A673 (cell line): ENCODE data around the gene ALOXE3. TPM values are rescaled to one million over a fixed set of nuclear protein-coding genes. Genes with fewer than 3 reads are reported as not detected.
A peak's percentile ranks its signal among the peaks of the same experiment; 100 is the strongest.

ENCODE experiments used
- BruUV-seq: library from RNA; stranded (reverse); fragments of 400-500 nt; replicated peaks from 2 replicates; lab custom pipeline; 2021; lab: Mats Ljungman, UMichigan
- CTCF ChIA-PET: fragments of 300-600 bp; sonication (Branson Sonifier 250); formaldehyde crosslinking; loops from one replicate; lab custom pipeline; 2022; ENCODE audit warnings: antibody characterized with exemption; lab: Charles Lee
- POLR2A ChIA-PET: fragments of 300-600 bp; sonication (Branson Sonifier 250); formaldehyde crosslinking; loops from one replicate; lab custom pipeline; 2022; ENCODE audit warnings: antibody characterized with exemption; ENCODE audit not compliant: low non-redundant PET; lab: Charles Lee
- DNase-seq: peaks from one replicate; pipeline ENCODE4 v3.0.0-alpha.2; 2015; ENCODE audit warnings: low spot score
- H3K27ac ChIP-seq: fragments of 200-600 bp; sonication (generic); 2 replicates; pipeline ENCODE4 v1.5.1; 2016; ENCODE audit warnings: mixed run types, low read depth, mild to moderate bottlenecking, mixed read lengths, antibody characterized with exemption, low read length; ENCODE audit not compliant: poor library complexity, severe bottlenecking
- H3K27me3 ChIP-seq: fragments of 200-600 bp; sonication (generic); replicated peaks from 2 replicates; pipeline ENCODE4 v1.6.1; 2017; ENCODE audit warnings: mixed run types, low read depth, mild to moderate bottlenecking, mixed read lengths, antibody characterized with exemption, low read length; ENCODE audit not compliant: insufficient read depth, poor library complexity
- H3K36me3 ChIP-seq: fragments of 200-600 bp; sonication (generic); 2 replicates; pipeline ENCODE4 v1.6.1; 2016; ENCODE audit warnings: mixed run types, mild to moderate bottlenecking, mixed read lengths, antibody characterized with exemption, low read length; ENCODE audit not compliant: insufficient read depth, poor library complexity, severe bottlenecking
- H3K4me1 ChIP-seq: fragments of 200-600 bp; sonication (generic); 2 replicates; pipeline ENCODE4 v1.6.1; 2017; ENCODE audit warnings: mixed run types, mild to moderate bottlenecking, mixed read lengths, antibody characterized with exemption, low read length; ENCODE audit not compliant: insufficient read depth, poor library complexity, severe bottlenecking
- H3K4me3 ChIP-seq: fragments of 200-600 bp; sonication (generic); 2 replicates; pipeline ENCODE4 v1.5.1; 2016; ENCODE audit warnings: low read depth, mixed run types, mild to moderate bottlenecking, mixed read lengths, low read length; ENCODE audit not compliant: poor library complexity, severe bottlenecking
- H3K9me3 ChIP-seq: fragments of 200-600 bp; sonication (generic); 2 replicates; pipeline ENCODE4 v1.6.1; 2016; ENCODE audit warnings: mixed run types, low read depth, mild to moderate bottlenecking, mixed read lengths, antibody characterized with exemption, low read length; ENCODE audit not compliant: poor library complexity, severe bottlenecking
- CTCF ChIP-seq: fragments of 300-800, 200-600 bp; sonication (generic); conservative IDR thresholded peaks from 2 replicates; pipeline ENCODE4 v1.5.1; 2017; ENCODE audit warnings: low read depth, mild to moderate bottlenecking, antibody characterized with exemption, low read length, moderate library complexity, mixed read lengths
- EZH2 ChIP-seq: fragments of 200-600 bp; sonication (generic); IDR thresholded peaks from 2 replicates; pipeline ENCODE4 v1.6.1; 2017; ENCODE audit warnings: borderline replicate concordance, low read depth, mild to moderate bottlenecking, mixed read lengths, antibody characterized with exemption, low read length; ENCODE audit not compliant: poor library complexity, severe bottlenecking
- intact Hi-C: fragments of 100-400 bp; cut with micrococcal nuclease; formaldehyde crosslinking; loops from one replicate; pipeline ENCODE4 v1.10.0; 2022; ENCODE audit not compliant: unreplicated experiment
- total RNA-seq: library from RNA; stranded (reverse); gene quantifications from 2 replicates; pipeline ENCODE4 v1.2.3, GENCODE V29; 2021

The ALOXE3 gene
- total RNA-seq, 1 experiment from 2014 or later = not detected

GRCh38 chr17:8137645-8138373 lies 19.5 kb upstream of the ALOXE3 start:
- H3K4me1 ChIP-seq = no peaks in the 10 kb centered on the region
- no TSS peak for BruUV-seq
- no peaks in the 10 kb centered on the region for H3K27me3 ChIP-seq
- no peaks in the 10 kb centered on the region for H3K9me3 ChIP-seq
- peak overlapping the region; percentile 55 for H3K4me3 ChIP-seq
- intact Hi-C loops = loop anchor here (2.0 kb wide), 2 partner anchors 19 to 49 kb away; no protein-coding TSS in a partner anchor
- H3K36me3 ChIP-seq = peaks cover 22% of the 10 kb centered on the region
- DNase-seq = no peak
- TF ChIP-seq CTCF (no peak), EZH2 (no peak)
- H3K27ac ChIP-seq = peak overlapping the region; percentile 41
- CTCF ChIA-PET = interaction anchor here (0.7 to 1.1 kb wide), 2 partner anchors 15 to 19 kb away, joined by 3 to 4 read pairs; no protein-coding TSS in a partner anchor
- POLR2A ChIA-PET = interaction anchor here (0.8 kb wide), 1 partner anchor 19 kb away, joined by 5 read pairs; no protein-coding TSS in a partner anchor

DNA sequence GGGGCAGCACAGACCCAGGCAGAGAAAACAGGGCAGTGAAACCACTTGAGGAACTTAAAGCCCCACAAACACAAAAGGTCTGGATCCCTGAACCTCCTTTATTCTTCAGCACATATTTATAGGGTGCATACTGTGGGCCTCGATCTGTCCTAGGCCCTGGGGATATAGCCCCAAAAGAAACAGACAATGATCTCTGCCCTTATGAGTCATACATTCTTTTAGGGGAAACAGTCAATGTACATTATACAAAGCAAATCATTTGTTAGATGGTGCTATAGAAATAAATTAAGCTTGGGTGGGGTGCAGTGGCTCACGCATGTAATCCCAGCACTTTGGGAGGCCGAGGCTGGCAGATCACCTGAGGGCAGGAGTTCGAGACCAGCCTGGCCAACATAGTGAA lies 15.6 kb upstream of the ALOXE3 start:
- ChIA-PET CTCF (interaction anchor here (0.6 to 0.7 kb wide), 2 partner anchors 14 to 222 kb away, joined by 3 to 4 read pairs; no protein-coding TSS in a partner anchor), POLR2A (interaction anchor here (0.6 kb wide), 1 partner anchor 43 kb away, joined by 4 read pairs; no protein-coding TSS in a partner anchor)
- H3K9me3 ChIP-seq = no peaks in the 10 kb centered on the region
- intact Hi-C loops = no loop called here
- no peak for TF ChIP-seq CTCF
- H3K4me1 ChIP-seq = no peaks in the 10 kb centered on the region
- DNase-seq = no peak
- H3K27me3 ChIP-seq = no peaks in the 10 kb centered on the region
- H3K4me3 ChIP-seq = no peak overlapping the region
- no peak overlapping the region for H3K27ac ChIP-seq
- no peaks in the 10 kb centered on the region for H3K36me3 ChIP-seq
- BruUV-seq = no TSS peak

DNA sequence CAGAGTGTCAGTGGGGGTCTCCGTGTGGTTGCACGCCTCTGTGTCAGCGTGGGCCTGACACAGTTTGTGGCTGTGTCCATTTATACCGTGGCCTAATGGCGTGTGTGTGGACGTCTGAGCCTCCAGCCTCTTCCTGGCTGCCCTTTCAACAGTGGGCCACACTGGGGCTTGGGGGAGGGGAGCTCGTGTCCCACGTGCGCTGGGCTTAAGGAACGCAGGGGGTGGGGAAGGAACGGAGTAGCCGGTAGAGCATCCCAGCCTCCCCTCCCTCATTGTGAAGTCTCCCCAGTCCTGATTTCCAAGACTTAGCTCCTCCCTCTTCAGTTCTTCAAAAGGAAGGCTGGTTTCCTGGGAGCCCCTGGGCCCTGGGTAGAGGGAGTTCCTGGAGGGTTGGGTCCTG lies 15.1 kb upstream of the ALOXE3 start:
- CTCF ChIA-PET = no interaction called here
- DNase-seq = no peak
- BruUV-seq = no TSS peak
- H3K27ac ChIP-seq = no peak overlapping the region
- H3K4me3 ChIP-seq = no peak overlapping the region
- H3K27me3 ChIP-seq = no peaks in the 10 kb centered on the region
- H3K4me1 ChIP-seq = no peaks in the 10 kb centered on the region
- no peaks in the 10 kb centered on the region for H3K36me3 ChIP-seq
- intact Hi-C loops = no loop called here
- TF ChIP-seq EZH2 (no peak), CTCF (no peak)
- POLR2A ChIA-PET = no interaction called here
- H3K9me3 ChIP-seq = no peaks in the 10 kb centered on the region
